Dedifferentiated amniotic fluid mesenchymal stem cell (primary cell): ENCODE measurements around the gene TAF1B.

Experiments
- DNase-seq: peaks from one replicate; pipeline ENCODE4 v3.0.0-alpha.2; 2016; ENCODE audit errors: extremely low spot score

The TAF1B gene

GRCh38 chr2:9843229-9844035 is at the start of gene TAF1B:
Gene TAF1B, plus strand, starts transcription at chr2:9843474. Its CDS starts 68 bp downstream, at chr2:9843542.
- DNase-seq, result peak; percentile 79

- no peak for DNase-seq
These were observed 49.2 kb upstream of the TAF1B start for GRCh38 chr2:9793918-9794717.

- DNase-seq, result no peak
These were observed 48.2 kb upstream of the TAF1B start for GRCh38 chr2:9795071-9795470.

GRCh38 chr2:9796056-9797010 is 46.9 kb upstream of the TAF1B start:
- no peak for DNase-seq

GRCh38 chr2:9797086-9797485 is 46.2 kb upstream of the TAF1B start:
- no peak for DNase-seq

- no peak for DNase-seq
These were observed 45.4 kb upstream of the TAF1B start for GRCh38 chr2:9797681-9798556.

- DNase-seq, result no peak
These were observed 44.2 kb upstream of the TAF1B start for GRCh38 chr2:9799011-9799596.

- peak; percentile 76 for DNase-seq
These were observed 43.3 kb upstream of the TAF1B start for GRCh38 chr2:9799729-9800632.

- DNase-seq, result no peak
These were observed 42.7 kb upstream of the TAF1B start for GRCh38 chr2:9800639-9800974.

GRCh38 chr2:9800975-9801726 is 42.1 kb upstream of the TAF1B start:
- no peak for DNase-seq

GRCh38 chr2:9802576-9802993 is 40.7 kb upstream of the TAF1B start:
- DNase-seq, result no peak

GRCh38 chr2:9803023-9803805 is 40.1 kb upstream of the TAF1B start:
- DNase-seq, result no peak

GRCh38 chr2:9805435-9806297 is 37.6 kb upstream of the TAF1B start:
- DNase-seq, result no peak

- DNase-seq, result no peak
These were observed 37.0 kb upstream of the TAF1B start for GRCh38 chr2:9806298-9806610.

GRCh38 chr2:9806656-9807055 is 36.6 kb upstream of the TAF1B start:
- no peak for DNase-seq

GRCh38 chr2:9807056-9807455 is 36.2 kb upstream of the TAF1B start:
- no peak for DNase-seq
